ENCODE measurements around the gene MATCAP1. TPM values are rescaled to one million over a fixed set of nuclear protein-coding genes. Genes with fewer than 3 reads are reported as not detected.

MATCAP1 gene
- total and polyA plus RNA-seq, 10 of the 15 experiments (the other 5 are each of a cell fraction or from before 2014, with no cell fraction given), result 2.8 to 25.8 (median 8.6) TPM

DNA sequence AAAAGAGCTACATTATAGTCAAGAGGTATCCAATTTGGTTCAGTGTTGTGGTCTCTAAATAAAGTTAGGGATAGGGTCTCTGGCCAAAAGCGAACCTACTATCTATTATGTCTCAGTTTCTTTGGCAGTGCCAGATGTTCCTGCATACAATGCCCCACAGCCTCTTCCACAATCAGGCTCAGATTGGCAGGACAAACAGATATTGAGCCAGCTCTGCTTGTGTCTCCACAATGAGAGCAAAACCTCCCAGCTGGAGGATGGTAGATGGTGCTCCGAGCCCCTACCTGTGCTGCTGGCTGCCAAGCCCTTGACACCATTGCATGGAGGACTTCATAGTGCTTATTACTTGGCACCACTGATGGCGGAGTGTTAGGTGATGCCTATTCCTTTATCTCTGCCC is 54.3 kb downstream of the MATCAP1 start (continued):
- TF ChIP-seq, protein P1, sequence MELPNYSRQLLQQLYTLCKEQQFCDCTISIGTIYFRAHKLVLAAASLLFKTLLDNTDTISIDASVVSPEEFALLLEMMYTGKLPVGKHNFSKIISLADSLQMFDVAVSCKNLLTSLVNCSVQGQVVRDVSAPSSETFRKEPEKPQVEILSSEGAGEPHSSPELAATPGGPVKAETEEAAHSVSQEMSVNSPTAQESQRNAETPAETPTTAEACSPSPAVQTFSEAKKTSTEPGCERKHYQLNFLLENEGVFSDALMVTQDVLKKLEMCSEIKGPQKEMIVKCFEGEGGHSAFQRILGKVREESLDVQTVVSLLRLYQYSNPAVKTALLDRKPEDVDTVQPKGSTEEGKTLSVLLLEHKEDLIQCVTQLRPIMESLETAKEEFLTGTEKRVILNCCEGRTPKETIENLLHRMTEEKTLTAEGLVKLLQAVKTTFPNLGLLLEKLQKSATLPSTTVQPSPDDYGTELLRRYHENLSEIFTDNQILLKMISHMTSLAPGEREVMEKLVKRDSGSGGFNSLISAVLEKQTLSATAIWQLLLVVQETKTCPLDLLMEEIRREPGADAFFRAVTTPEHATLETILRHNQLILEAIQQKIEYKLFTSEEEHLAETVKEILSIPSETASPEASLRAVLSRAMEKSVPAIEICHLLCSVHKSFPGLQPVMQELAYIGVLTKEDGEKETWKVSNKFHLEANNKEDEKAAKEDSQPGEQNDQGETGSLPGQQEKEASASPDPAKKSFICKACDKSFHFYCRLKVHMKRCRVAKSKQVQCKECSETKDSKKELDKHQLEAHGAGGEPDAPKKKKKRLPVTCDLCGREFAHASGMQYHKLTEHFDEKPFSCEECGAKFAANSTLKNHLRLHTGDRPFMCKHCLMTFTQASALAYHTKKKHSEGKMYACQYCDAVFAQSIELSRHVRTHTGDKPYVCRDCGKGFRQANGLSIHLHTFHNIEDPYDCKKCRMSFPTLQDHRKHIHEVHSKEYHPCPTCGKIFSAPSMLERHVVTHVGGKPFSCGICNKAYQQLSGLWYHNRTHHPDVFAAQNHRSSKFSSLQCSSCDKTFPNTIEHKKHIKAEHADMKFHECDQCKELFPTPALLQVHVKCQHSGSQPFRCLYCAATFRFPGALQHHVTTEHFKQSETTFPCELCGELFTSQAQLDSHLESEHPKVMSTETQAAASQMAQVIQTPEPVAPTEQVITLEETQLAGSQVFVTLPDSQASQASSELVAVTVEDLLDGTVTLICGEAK (IDR thresholded peaks at IDR 0.05; ENCODE audit: borderline replicate concordance), result no peak
- TF ChIP-seq, protein P2, sequence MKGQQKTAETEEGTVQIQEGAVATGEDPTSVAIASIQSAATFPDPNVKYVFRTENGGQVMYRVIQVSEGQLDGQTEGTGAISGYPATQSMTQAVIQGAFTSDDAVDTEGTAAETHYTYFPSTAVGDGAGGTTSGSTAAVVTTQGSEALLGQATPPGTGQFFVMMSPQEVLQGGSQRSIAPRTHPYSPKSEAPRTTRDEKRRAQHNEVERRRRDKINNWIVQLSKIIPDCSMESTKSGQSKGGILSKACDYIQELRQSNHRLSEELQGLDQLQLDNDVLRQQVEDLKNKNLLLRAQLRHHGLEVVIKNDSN (IDR thresholded peaks at IDR 0.05; ENCODE audit: borderline replicate concordance, extremely low read length, insufficient read depth, low read depth, low read length), result no peak
- TF ChIP-seq SMC3 (IDR thresholded peaks at IDR 0.05; ENCODE audit: borderline replicate concordance, low read length) (no peak), RELA (IDR thresholded peaks at IDR 0.05; ENCODE audit: borderline replicate concordance, partially characterized antibody) (no peak), SREBF2 (IDR thresholded peaks at IDR 0.05; ENCODE audit: low read length) (no peak)
- TF ChIP-seq, protein P3, sequence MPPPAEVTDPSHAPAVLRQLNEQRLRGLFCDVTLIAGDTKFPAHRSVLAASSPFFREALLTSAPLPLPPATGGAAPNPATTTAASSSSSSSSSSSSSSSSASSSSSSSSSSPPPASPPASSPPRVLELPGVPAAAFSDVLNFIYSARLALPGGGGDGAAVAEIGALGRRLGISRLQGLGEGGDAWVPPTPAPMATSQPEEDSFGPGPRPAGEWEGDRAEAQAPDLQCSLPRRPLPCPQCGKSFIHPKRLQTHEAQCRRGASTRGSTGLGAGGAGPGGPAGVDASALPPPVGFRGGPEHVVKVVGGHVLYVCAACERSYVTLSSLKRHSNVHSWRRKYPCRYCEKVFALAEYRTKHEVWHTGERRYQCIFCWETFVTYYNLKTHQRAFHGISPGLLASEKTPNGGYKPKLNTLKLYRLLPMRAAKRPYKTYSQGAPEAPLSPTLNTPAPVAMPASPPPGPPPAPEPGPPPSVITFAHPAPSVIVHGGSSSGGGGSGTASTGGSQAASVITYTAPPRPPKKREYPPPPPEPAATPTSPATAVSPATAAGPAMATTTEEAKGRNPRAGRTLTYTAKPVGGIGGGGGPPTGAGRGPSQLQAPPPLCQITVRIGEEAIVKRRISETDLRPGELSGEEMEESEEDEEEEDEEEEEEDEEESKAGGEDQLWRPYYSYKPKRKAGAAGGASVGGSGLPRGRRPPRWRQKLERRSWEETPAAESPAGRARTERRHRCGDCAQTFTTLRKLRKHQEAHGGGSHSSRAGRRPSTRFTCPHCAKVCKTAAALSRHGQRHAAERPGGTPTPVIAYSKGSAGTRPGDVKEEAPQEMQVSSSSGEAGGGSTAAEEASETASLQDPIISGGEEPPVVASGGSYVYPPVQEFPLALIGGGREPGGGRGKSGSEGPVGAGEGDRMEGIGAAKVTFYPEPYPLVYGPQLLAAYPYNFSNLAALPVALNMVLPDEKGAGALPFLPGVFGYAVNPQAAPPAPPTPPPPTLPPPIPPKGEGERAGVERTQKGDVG (CRISPR knock-in tag; IDR thresholded peaks at IDR 0.05), result no peak
- TF ChIP-seq, protein P4, sequence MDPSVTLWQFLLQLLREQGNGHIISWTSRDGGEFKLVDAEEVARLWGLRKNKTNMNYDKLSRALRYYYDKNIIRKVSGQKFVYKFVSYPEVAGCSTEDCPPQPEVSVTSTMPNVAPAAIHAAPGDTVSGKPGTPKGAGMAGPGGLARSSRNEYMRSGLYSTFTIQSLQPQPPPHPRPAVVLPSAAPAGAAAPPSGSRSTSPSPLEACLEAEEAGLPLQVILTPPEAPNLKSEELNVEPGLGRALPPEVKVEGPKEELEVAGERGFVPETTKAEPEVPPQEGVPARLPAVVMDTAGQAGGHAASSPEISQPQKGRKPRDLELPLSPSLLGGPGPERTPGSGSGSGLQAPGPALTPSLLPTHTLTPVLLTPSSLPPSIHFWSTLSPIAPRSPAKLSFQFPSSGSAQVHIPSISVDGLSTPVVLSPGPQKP (IDR thresholded peaks at IDR 0.05; ENCODE audit: low read depth, low read length), result no peak
